Common myeloid progenitor, CD34-positive (primary cell): ENCODE measurements around the gene SLC19A1.
A peak's percentile ranks its signal among the peaks of the same experiment; 100 is the strongest.

Source experiments
- CTCF ChIA-PET: fragments of 350-600 bp; sonication (Branson Sonifier 250); formaldehyde crosslinking; loops from one replicate; lab custom pipeline; 2021; ENCODE audit warnings: antibody characterized with exemption; lab: Charles Lee
- POLR2A ChIA-PET: fragments of 350-600 bp; sonication (Branson Sonifier 250); formaldehyde crosslinking; loops from one replicate; lab custom pipeline; 2021; ENCODE audit warnings: antibody characterized with exemption; lab: Charles Lee
- DNase-seq, 3 donors: peaks; one replicate each; pipeline versions ENCODE4 v3.0.0 to v3.0.0-alpha.2; 2013
- H3K27ac ChIP-seq, 2 experiments: 1 replicate in 1 of 2; 2 replicates in 1 of 2; pipeline ENCODE4 v1.7.0; 2013; ENCODE audit warnings: inconsistent platforms in 2 of 2, low read length in 2 of 2, mild to moderate bottlenecking in 2 of 2, low read depth in 1 of 2, moderate library complexity in 1 of 2; ENCODE audit not compliant: severe bottlenecking in 2 of 2, insufficient read depth in 1 of 2, poor library complexity in 1 of 2
- H3K27me3 ChIP-seq, 5 experiments: replicated peaks in 2 of 5; 1 replicate in 3 of 5; 2 replicates in 2 of 5; pipeline versions ENCODE4 v1.6.1 to v1.7.0; 2013; ENCODE audit warnings: low read length in 4 of 5, mild to moderate bottlenecking in 2 of 5, moderate library complexity in 2 of 5, inconsistent platforms in 1 of 5; ENCODE audit not compliant: insufficient read depth in 5 of 5, control insufficient read depth in 4 of 5
- H3K36me3 ChIP-seq, 4 experiments: 1 replicate in 2 of 4; 2 replicates in 2 of 4; pipeline versions ENCODE4 v1.6.1 to v1.7.0; 2013; ENCODE audit warnings: low read length in 3 of 4, control low read depth in 1 of 4, mild to moderate bottlenecking in 1 of 4; ENCODE audit not compliant: control insufficient read depth in 4 of 4, insufficient read depth in 4 of 4
- H3K4me1 ChIP-seq, 4 experiments: 1 replicate in 3 of 4; 2 replicates in 1 of 4; pipeline versions ENCODE4 v1.6.1 to v1.7.1; 2013; ENCODE audit warnings: low read length in 3 of 4, mild to moderate bottlenecking in 3 of 4, control low read depth in 1 of 4, inconsistent platforms in 1 of 4, moderate library complexity in 1 of 4; ENCODE audit not compliant: control insufficient read depth in 4 of 4, insufficient read depth in 4 of 4; ENCODE audit errors: control extremely low read depth in 1 of 4
- H3K4me3 ChIP-seq, 7 experiments: 1 replicate in 4 of 7; 2 replicates in 3 of 7; pipeline versions ENCODE4 v1.5.1 to v1.7.0; 2013; ENCODE audit warnings: mild to moderate bottlenecking in 7 of 7, low read length in 6 of 7, moderate library complexity in 6 of 7, inconsistent platforms in 2 of 7, low read depth in 2 of 7, control low read depth in 1 of 7; ENCODE audit not compliant: insufficient read depth in 4 of 7, control insufficient read depth in 1 of 7; ENCODE audit errors: extremely low read depth in 1 of 7
- H3K9me3 ChIP-seq, 5 experiments: 1 replicate in 4 of 5; 2 replicates in 1 of 5; pipeline versions ENCODE4 v1.6.1 to v1.7.1; 2013; ENCODE audit warnings: low read length in 4 of 5, mild to moderate bottlenecking in 2 of 5, inconsistent platforms in 1 of 5, low read depth in 1 of 5, moderate library complexity in 1 of 5; ENCODE audit not compliant: control insufficient read depth in 4 of 5, insufficient read depth in 2 of 5; ENCODE audit errors: control extremely low read depth in 1 of 5
- WGBS: methylation state at CpG from one replicate; pipeline ENCODE4 v1.1.5; 2013; ENCODE audit not compliant: insufficient coverage; 5-methylcytosine and 5-hydroxymethylcytosine counted together

Gene SLC19A1

GRCh38 chr21:45557616-45558043, 15.4 kb upstream of the SLC19A1 start:
- H3K4me1 ChIP-seq = peaks cover 0 to 20% (median 18%) of the 10 kb centered on the region in 4 experiments
- H3K36me3 ChIP-seq = no peaks in the 10 kb centered on the region
- H3K4me3 ChIP-seq = no peak overlapping the region
- H3K27me3 ChIP-seq = peaks cover 0 to 9% (median 6%) of the 10 kb centered on the region in 5 experiments
- no peak for DNase-seq
- 100% methylated on average over 7 of the region's 14 CpGs for WGBS
- POLR2A ChIA-PET = no interaction called here
- CTCF ChIA-PET = interaction anchor here (1.9 kb wide), 1 partner anchor 11 kb away, joined by 7 read pairs; no protein-coding TSS in a partner anchor
- H3K9me3 ChIP-seq = no peaks in the 10 kb centered on the region
- H3K27ac ChIP-seq = no peak overlapping the region

- H3K9me3 ChIP-seq = no peaks in the 10 kb centered on the region
- DNase-seq = no peak
- WGBS = 94% methylated on average over 33 of the region's 33 CpGs
- peaks cover 0 to 27% (median 25%) of the 10 kb centered on the region in 4 experiments for H3K4me1 ChIP-seq
- CTCF ChIA-PET = interaction anchor here (0.9 to 1.9 kb wide), 4 partner anchors 8 to 39 kb away, joined by 3 to 8 read pairs (median 6); no protein-coding TSS in a partner anchor
- peaks cover 0 to 4% (median 0%) of the 10 kb centered on the region in 5 experiments for H3K27me3 ChIP-seq
- no peak overlapping the region for H3K27ac ChIP-seq
- H3K36me3 ChIP-seq = no peaks in the 10 kb centered on the region
- POLR2A ChIA-PET = no interaction called here
- H3K4me3 ChIP-seq = no peak overlapping the region
Observed at GRCh38 chr21:45556645-45557615, 14.7 kb upstream of the SLC19A1 start.

GRCh38 chr21:45556302-45556644, 14.0 kb upstream of the SLC19A1 start:
- Histone ChIP-seq H3K27ac (no peak overlapping the region), H3K27me3 (peaks cover 0 to 4% (median 0%) of the 10 kb centered on the region in 5 experiments), H3K9me3 (no peaks in the 10 kb centered on the region), H3K4me1 (peaks cover 4 to 34% (median 32%) of the 10 kb centered on the region in 4 experiments), H3K36me3 (no peaks in the 10 kb centered on the region), H3K4me3 (peak overlapping the region in 4 of 7 experiments; percentile 42 to 78 (median 60))
- WGBS = 52% methylated on average over 10 of the region's 12 CpGs
- DNase-seq = no peak
- ChIA-PET CTCF (interaction anchor here (0.9 to 1.9 kb wide), 4 partner anchors 9 to 40 kb away, joined by 3 to 8 read pairs (median 6); no protein-coding TSS in a partner anchor), POLR2A (no interaction called here)

- ChIA-PET POLR2A (no interaction called here), CTCF (interaction anchor here (0.9 to 1.9 kb wide), 4 partner anchors 9 to 40 kb away, joined by 3 to 8 read pairs (median 6); no protein-coding TSS in a partner anchor)
- Histone ChIP-seq H3K4me1 (peaks cover 5 to 39% (median 36%) of the 10 kb centered on the region in 4 experiments), H3K27me3 (peaks cover 0 to 4% (median 0%) of the 10 kb centered on the region in 5 experiments), H3K9me3 (no peaks in the 10 kb centered on the region), H3K36me3 (no peaks in the 10 kb centered on the region), H3K27ac (no peak overlapping the region), H3K4me3 (peak overlapping the region in 5 of 7 experiments; percentile 36 to 78 (median 66))
- WGBS = under 1% methylated on average over 61 of the region's 62 CpGs
- DNase-seq = peak; percentile 74 to 90 (median 76)
Observed at GRCh38 chr21:45555557-45556301, 13.5 kb upstream of the SLC19A1 start.

GRCh38 chr21:45555251-45555556, 13.0 kb upstream of the SLC19A1 start:
- Histone ChIP-seq H3K4me1 (peaks cover 5 to 44% (median 41%) of the 10 kb centered on the region in 4 experiments), H3K36me3 (no peaks in the 10 kb centered on the region), H3K4me3 (peak overlapping the region in 2 of 7 experiments; percentile 71 to 78), H3K9me3 (no peaks in the 10 kb centered on the region), H3K27me3 (peaks cover 0 to 4% (median 0%) of the 10 kb centered on the region in 5 experiments), H3K27ac (no peak overlapping the region)
- ChIA-PET POLR2A (no interaction called here), CTCF (interaction anchor here (1.8 kb wide), 1 partner anchor 41 kb away, joined by 8 read pairs; no protein-coding TSS in a partner anchor)
- WGBS = 0% methylated on average over 9 of the region's 34 CpGs
- peak in 1 of 3 donors; percentile 59 for DNase-seq

- Histone ChIP-seq H3K4me3 (peak overlapping the region; percentile 35 to 91 (median 74)), H3K4me1 (peaks cover 5 to 49% (median 46%) of the 10 kb centered on the region in 4 experiments), H3K36me3 (no peaks in the 10 kb centered on the region), H3K9me3 (no peaks in the 10 kb centered on the region), H3K27me3 (peaks cover 0 to 4% (median 0%) of the 10 kb centered on the region in 5 experiments), H3K27ac (peak overlapping the region in 1 of 2 experiments; percentile 32)
- POLR2A ChIA-PET = no interaction called here
- CTCF ChIA-PET = no interaction called here
- WGBS = 0% methylated on average over 27 of the region's 53 CpGs
- DNase-seq = peak; percentile 70 to 88 (median 81)
Observed at GRCh38 chr21:45554477-45555175, 12.4 kb upstream of the SLC19A1 start.
